PFSK-1 (cell line): ENCODE data around the gene ADGRE3.

ENCODE experiments used
- TAF1 ChIP-seq: IDR thresholded peaks from 2 replicates; pipeline ENCODE4 v1.6.1; 2012; ENCODE audit warnings: low read length, control low read depth, borderline replicate concordance; ENCODE audit not compliant: insufficient read depth
- TF ChIP-seq, protein P1 (sequence below), 2 experiments: IDR thresholded peaks; 2 replicates each; pipeline versions ENCODE4 v1.6.1 to v1.8.0; 2011 to 2012; ENCODE audit warnings: low read depth in 2 of 2, low read length in 2 of 2, control low read depth in 1 of 2, inconsistent platforms in 1 of 2, mild to moderate bottlenecking in 1 of 2, moderate library complexity in 1 of 2; ENCODE audit not compliant: insufficient read depth in 1 of 2

DNA sequence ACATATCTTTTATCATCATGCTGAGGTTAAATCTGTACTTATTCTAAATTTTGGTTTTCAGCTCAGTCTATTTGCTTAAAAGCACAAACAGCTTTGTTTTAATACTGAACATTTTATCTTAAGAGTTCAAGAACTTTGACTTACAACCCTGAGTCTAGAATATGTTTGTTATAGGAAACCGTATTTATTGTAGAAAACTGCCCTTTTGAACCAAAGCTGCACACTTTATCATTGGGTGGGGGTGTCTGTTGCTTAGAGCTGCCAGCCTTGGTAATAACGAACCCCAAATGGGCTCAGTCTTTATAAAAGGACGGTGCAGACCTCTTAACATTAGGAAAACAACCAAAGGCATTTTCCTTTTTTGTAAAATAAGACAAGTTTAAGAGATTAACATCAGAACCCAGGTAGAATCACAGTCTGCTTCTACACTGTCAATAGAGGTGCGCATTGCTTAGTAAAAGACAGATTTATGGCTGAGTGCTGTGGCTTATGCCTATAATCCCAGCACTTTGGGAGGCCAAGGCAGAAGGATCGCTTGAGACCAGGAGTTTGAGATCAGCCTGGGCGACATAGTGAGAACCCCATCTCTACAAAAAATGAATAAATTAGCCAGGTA lies 14.7 kb downstream of the ADGRE3 start:
- TF ChIP-seq, protein P1, sequence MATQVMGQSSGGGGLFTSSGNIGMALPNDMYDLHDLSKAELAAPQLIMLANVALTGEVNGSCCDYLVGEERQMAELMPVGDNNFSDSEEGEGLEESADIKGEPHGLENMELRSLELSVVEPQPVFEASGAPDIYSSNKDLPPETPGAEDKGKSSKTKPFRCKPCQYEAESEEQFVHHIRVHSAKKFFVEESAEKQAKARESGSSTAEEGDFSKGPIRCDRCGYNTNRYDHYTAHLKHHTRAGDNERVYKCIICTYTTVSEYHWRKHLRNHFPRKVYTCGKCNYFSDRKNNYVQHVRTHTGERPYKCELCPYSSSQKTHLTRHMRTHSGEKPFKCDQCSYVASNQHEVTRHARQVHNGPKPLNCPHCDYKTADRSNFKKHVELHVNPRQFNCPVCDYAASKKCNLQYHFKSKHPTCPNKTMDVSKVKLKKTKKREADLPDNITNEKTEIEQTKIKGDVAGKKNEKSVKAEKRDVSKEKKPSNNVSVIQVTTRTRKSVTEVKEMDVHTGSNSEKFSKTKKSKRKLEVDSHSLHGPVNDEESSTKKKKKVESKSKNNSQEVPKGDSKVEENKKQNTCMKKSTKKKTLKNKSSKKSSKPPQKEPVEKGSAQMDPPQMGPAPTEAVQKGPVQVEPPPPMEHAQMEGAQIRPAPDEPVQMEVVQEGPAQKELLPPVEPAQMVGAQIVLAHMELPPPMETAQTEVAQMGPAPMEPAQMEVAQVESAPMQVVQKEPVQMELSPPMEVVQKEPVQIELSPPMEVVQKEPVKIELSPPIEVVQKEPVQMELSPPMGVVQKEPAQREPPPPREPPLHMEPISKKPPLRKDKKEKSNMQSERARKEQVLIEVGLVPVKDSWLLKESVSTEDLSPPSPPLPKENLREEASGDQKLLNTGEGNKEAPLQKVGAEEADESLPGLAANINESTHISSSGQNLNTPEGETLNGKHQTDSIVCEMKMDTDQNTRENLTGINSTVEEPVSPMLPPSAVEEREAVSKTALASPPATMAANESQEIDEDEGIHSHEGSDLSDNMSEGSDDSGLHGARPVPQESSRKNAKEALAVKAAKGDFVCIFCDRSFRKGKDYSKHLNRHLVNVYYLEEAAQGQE (IDR thresholded peaks at IDR 0.05; ENCODE audit: insufficient read depth in 1 of 2, low read depth in 2 of 2, low read length in 2 of 2): no peak
- no peak for TF ChIP-seq TAF1
